Activated T-helper 1 cell treated with anti-CD3 and anti-CD28 coated beads, Interleukin-12 subunit alpha, Interleukin-12 subunit beta, Interleukin-2, Interleukin-4 antibody, amounts not matched to agents 30 ng/mL and 10 ng/mL and 1 ng/mL, durations not matched to agents 14 hours and 24 hours and 36 hours (primary cell): ENCODE results near the gene EVX2. TPM values are rescaled to one million over a fixed set of nuclear protein-coding genes. Genes with fewer than 3 reads are reported as not detected.

Source experiments
- DNase-seq: peaks from one replicate; pipeline ENCODE4 v3.0.0; 2021; ENCODE audit warnings: low spot score
- H3K27ac Mint-ChIP-seq: one replicate; pipeline ENCODE4 v1.8.0; 2021; ENCODE audit warnings: mild to moderate bottlenecking, mixed read lengths
- H3K27me3 Mint-ChIP-seq: one replicate; pipeline ENCODE4 v1.8.0; 2022; ENCODE audit warnings: mild to moderate bottlenecking, moderate library complexity, mixed read lengths; ENCODE audit not compliant: insufficient read depth
- H3K36me3 Mint-ChIP-seq: one replicate; pipeline ENCODE4 v1.8.0; 2021; ENCODE audit warnings: low read depth, mixed read lengths
- H3K4me1 Mint-ChIP-seq: one replicate; pipeline ENCODE4 v1.8.0; 2021; ENCODE audit warnings: low read depth, mixed read lengths
- H3K4me3 Mint-ChIP-seq: one replicate; pipeline ENCODE4 v1.8.0; 2021; ENCODE audit warnings: mild to moderate bottlenecking, moderate library complexity, mixed read lengths
- H3K9me3 Mint-ChIP-seq: one replicate; pipeline ENCODE4 v1.8.0; 2021; ENCODE audit warnings: mixed read lengths
- intact Hi-C: fragments of 100-400 bp; cut with micrococcal nuclease; formaldehyde crosslinking; loops from one replicate; pipeline ENCODE4 v1.15.1; 2024
- total RNA-seq: library from RNA; stranded (reverse); gene quantifications from 2 replicates; pipeline ENCODE4 v1.2.3, GENCODE V29; 2022

EVX2 gene
- total RNA-seq: not detected in 2 replicates

GRCh38 chr2:176083796-176084261, at the start of gene EVX2:
Gene EVX2, minus strand, starts transcription at chr2:176083962. Its CDS starts 186 bp downstream, at chr2:176083776.
- Mint-ChIP-seq H3K4me1 (no peaks in the 10 kb centered on the region), H3K9me3 (peaks cover 4% of the 10 kb centered on the region), H3K27ac (peak within 1 kb of the TSS; percentile 64), H3K36me3 (peaks cover 3% of the 10 kb centered on the region), H3K4me3 (no peak within 1 kb of the TSS), H3K27me3 (peaks cover 84% of the 10 kb centered on the region)
- intact Hi-C loops: loop anchor here (2.0 kb wide), 1 partner anchor 27 kb away; no protein-coding TSS in a partner anchor
- no peak for DNase-seq

- Mint-ChIP-seq H3K36me3 (peaks cover 2% of the 10 kb centered on the region), H3K27me3 (peaks cover 79% of the 10 kb centered on the region), H3K27ac (no peak overlapping the region), H3K4me3 (no peak overlapping the region), H3K4me1 (peaks cover 18% of the 10 kb centered on the region), H3K9me3 (no peaks in the 10 kb centered on the region)
- intact Hi-C loops: loop anchor here (2.0 to 5.0 kb wide), 3 partner anchors 13 to 39 kb away; partner anchors contain the start of gene HOXD3
- no peak for DNase-seq
These were observed 49.6 kb upstream of the EVX2 start for GRCh38 chr2:176133389-176133788.

GRCh38 chr2:176132205-176133171, 48.7 kb upstream of the EVX2 start:
- peak overlapping the region; percentile 68 for H3K27ac Mint-ChIP-seq
- DNase-seq: no peak

GRCh38 chr2:176131848-176132158, 48.0 kb upstream of the EVX2 start:
- Mint-ChIP-seq H3K9me3 (no peaks in the 10 kb centered on the region), H3K4me1 (peaks cover 29% of the 10 kb centered on the region), H3K4me3 (no peak overlapping the region), H3K27ac (no peak overlapping the region), H3K27me3 (peaks cover 79% of the 10 kb centered on the region), H3K36me3 (peaks cover 2% of the 10 kb centered on the region)
- no peak for DNase-seq
- intact Hi-C loops: loop anchor here (2.0 to 5.0 kb wide), 5 partner anchors 15 to 53 kb away; partner anchors contain the start of gene HOXD3

More at GRCh38 chr2:176132205-176133171, 48.7 kb upstream of the EVX2 start:
- H3K27me3 Mint-ChIP-seq: peaks cover 79% of the 10 kb centered on the region
- H3K4me3 Mint-ChIP-seq: peak overlapping the region; percentile 74
- H3K36me3 Mint-ChIP-seq: peaks cover 2% of the 10 kb centered on the region
- no peaks in the 10 kb centered on the region for H3K9me3 Mint-ChIP-seq
- peaks cover 27% of the 10 kb centered on the region for H3K4me1 Mint-ChIP-seq
- intact Hi-C loops: loop anchor here (2.0 to 5.0 kb wide), 3 partner anchors 14 to 40 kb away; partner anchors contain the start of gene HOXD3

- H3K36me3 Mint-ChIP-seq: peaks cover 2% of the 10 kb centered on the region
- no peak overlapping the region for H3K4me3 Mint-ChIP-seq
- peak overlapping the region; percentile 74 for H3K27ac Mint-ChIP-seq
- intact Hi-C loops: loop anchor here (1.0 to 5.0 kb wide), 4 partner anchors 9 to 52 kb away; partner anchors contain the start of gene HOXD9
- no peaks in the 10 kb centered on the region for H3K9me3 Mint-ChIP-seq
- DNase-seq: no peak
- peaks cover 81% of the 10 kb centered on the region for H3K27me3 Mint-ChIP-seq
- H3K4me1 Mint-ChIP-seq: peaks cover 30% of the 10 kb centered on the region
These were observed 47.4 kb upstream of the EVX2 start for GRCh38 chr2:176130957-176131847.

- peaks cover 30% of the 10 kb centered on the region for H3K4me1 Mint-ChIP-seq
- no peak for DNase-seq
- intact Hi-C loops: loop anchor here (1.0 to 5.0 kb wide), 4 partner anchors 8 to 52 kb away; partner anchors contain the start of gene HOXD9
- H3K27me3 Mint-ChIP-seq: peaks cover 81% of the 10 kb centered on the region
- H3K36me3 Mint-ChIP-seq: no peaks in the 10 kb centered on the region
- H3K27ac Mint-ChIP-seq: peak overlapping the region; percentile 74
- H3K4me3 Mint-ChIP-seq: no peak overlapping the region
- H3K9me3 Mint-ChIP-seq: no peaks in the 10 kb centered on the region
These were observed 46.6 kb upstream of the EVX2 start for GRCh38 chr2:176130147-176130956.

GRCh38 chr2:176129813-176130146, 46.0 kb upstream of the EVX2 start:
- Mint-ChIP-seq H3K9me3 (no peaks in the 10 kb centered on the region), H3K27me3 (peaks cover 81% of the 10 kb centered on the region), H3K36me3 (no peaks in the 10 kb centered on the region), H3K27ac (no peak overlapping the region), H3K4me1 (peaks cover 30% of the 10 kb centered on the region), H3K4me3 (no peak overlapping the region)
- intact Hi-C loops: loop anchor here (1.0 to 5.0 kb wide), 5 partner anchors 7 to 423 kb away; partner anchors contain the start of gene HOXD9
- no peak for DNase-seq

- H3K4me3 Mint-ChIP-seq: no peak within 1 kb of the TSS
- peaks cover 81% of the 10 kb centered on the region for H3K27me3 Mint-ChIP-seq
- no peaks in the 10 kb centered on the region for H3K36me3 Mint-ChIP-seq
- intact Hi-C loops: loop anchor here (5.0 kb wide), 1 partner anchor 423 kb away; no protein-coding TSS in a partner anchor
- no peaks in the 10 kb centered on the region for H3K9me3 Mint-ChIP-seq
- H3K4me1 Mint-ChIP-seq: peaks cover 30% of the 10 kb centered on the region
- DNase-seq: no peak
- H3K27ac Mint-ChIP-seq: peak within 1 kb of the TSS; percentile 75
These were observed 45.4 kb upstream of the EVX2 start, which contains the start of gene HOXD8 for GRCh38 chr2:176128982-176129796. Gene HOXD8, plus strand, starts transcription at chr2:176129705. Its CDS starts 662 bp downstream, at chr2:176130367.

GRCh38 chr2:176128172-176128981, 44.6 kb upstream of the EVX2 start:
- no peak for DNase-seq
- Mint-ChIP-seq H3K9me3 (no peaks in the 10 kb centered on the region), H3K27me3 (peaks cover 81% of the 10 kb centered on the region), H3K36me3 (no peaks in the 10 kb centered on the region), H3K4me1 (peaks cover 35% of the 10 kb centered on the region), H3K4me3 (no peak overlapping the region), H3K27ac (peak overlapping the region; percentile 75)
- intact Hi-C loops: loop anchor here (5.0 kb wide), 1 partner anchor 424 kb away; no protein-coding TSS in a partner anchor

- DNase-seq: no peak
- Mint-ChIP-seq H3K9me3 (no peaks in the 10 kb centered on the region), H3K4me3 (no peak overlapping the region), H3K27ac (peak overlapping the region; percentile 75), H3K27me3 (peaks cover 78% of the 10 kb centered on the region), H3K36me3 (no peaks in the 10 kb centered on the region), H3K4me1 (peaks cover 35% of the 10 kb centered on the region)
- intact Hi-C loops: loop anchor here (1.0 to 5.0 kb wide), 6 partner anchors 328 to 1020 kb away; no protein-coding TSS in a partner anchor
These were observed 44.0 kb upstream of the EVX2 start for GRCh38 chr2:176127774-176128072.
